Measurements from ENCODE around the gene ZNF394.

Gene ZNF394

DNA sequence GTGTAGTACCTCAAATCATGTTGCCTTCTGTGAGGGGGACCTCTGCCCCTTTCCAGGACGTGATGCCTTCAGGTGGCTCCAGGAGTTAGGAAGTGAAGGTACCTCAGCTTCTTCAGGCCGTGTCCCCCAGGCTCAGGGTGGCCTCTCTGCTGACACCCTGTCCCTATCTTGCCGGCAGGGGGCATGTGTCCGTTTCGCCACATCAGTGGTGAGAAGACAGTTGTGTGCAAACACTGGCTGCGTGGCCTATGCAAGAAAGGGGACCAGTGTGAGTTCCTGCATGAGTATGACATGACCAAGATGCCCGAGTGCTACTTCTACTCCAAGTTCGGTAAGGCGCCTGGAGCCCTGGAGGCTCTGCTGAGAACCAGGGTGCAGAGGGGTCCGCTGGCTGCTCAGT lies 52.1 kb downstream of the ZNF394 start:
- ATAC-seq: no peak
- Mint-ChIP-seq H3K36me3 (peaks cover 58% of the 10 kb centered on the region), H3K4me3 (no peak overlapping the region), H3K27me3 (no peaks in the 10 kb centered on the region), H3K4me1 (peaks cover 12% of the 10 kb centered on the region), H3K27ac (no peak overlapping the region), H3K9me3 (no peaks in the 10 kb centered on the region)

GRCh38 chr7:99446096-99446495 lies 54.0 kb downstream of the ZNF394 start:
- Mint-ChIP-seq H3K27me3 (no peaks in the 10 kb centered on the region), H3K9me3 (no peaks in the 10 kb centered on the region), H3K27ac (no peak overlapping the region), H3K4me3 (no peak overlapping the region), H3K36me3 (peaks cover 53% of the 10 kb centered on the region), H3K4me1 (peaks cover 20% of the 10 kb centered on the region)
- no peak for ATAC-seq

Measured in stimulated activated memory B cell treated with anti-CD40 and anti-IgM and Interleukin-4, amounts not matched to agents 10 μg/mL and 1 μg/mL and 100 μg/mL, for 72 hours (primary cell).